ENCODE results near the gene CABP5.

CABP5 gene

DNA sequence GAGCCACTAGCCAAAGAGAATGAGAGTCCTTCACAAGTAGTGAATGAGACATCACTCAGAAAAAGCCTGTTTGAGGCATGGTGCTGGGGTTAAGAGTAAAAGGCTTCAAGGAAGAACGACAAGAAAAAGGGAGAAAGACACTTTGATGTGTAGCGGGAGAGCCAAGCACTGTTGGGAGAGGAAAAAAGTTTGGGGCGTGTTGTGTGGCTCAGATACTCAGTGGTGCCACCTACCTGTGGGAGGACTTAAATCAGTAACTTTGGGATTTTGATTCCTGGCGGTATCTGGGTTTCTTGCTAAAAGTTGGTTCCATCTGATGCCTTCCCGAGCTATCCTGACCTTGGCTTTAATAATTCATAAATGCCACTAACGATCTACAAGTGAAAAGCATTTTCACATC lies 37.1 kb downstream of the CABP5 start:
- FAIRE-seq, result no peak
- no peak for DNase-seq (ENCODE audit: insufficient read length, low spot score)
- TF ChIP-seq POLR2A (IDR thresholded peaks at IDR 0.05; ENCODE audit: low read depth, low read length), result no peak

- no peak for TF ChIP-seq POLR2A (IDR thresholded peaks at IDR 0.05; ENCODE audit: low read depth, low read length)
- DNase-seq (ENCODE audit: insufficient read length, low spot score) (no peak), FAIRE-seq (no peak)
These were observed 39.6 kb downstream of the CABP5 start for GRCh38 chr19:48004236-48004635.

DNA sequence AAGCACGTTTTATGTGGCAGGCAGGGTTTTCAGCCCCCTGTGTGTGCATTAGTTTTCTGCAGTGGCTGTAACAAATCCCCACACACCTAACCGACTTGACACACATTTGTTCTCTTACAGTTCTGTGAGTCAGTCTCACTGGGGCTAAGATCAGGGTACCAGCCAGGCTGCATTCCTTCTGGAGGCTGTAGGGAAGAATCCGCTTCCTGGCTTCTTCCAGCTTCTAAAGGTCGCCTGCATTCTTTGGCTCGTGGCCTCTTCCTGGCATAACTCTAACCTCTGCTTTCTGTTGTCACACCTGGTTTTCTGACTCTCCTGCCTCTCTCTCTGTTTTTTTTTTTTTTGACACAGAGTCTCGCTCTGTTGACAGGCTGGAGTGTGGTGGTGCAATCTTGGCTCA lies 43.0 kb downstream of the CABP5 start:
- DNase-seq (ENCODE audit: insufficient read length, low spot score) (no peak), FAIRE-seq (no peak)
- TF ChIP-seq POLR2A (IDR thresholded peaks at IDR 0.05; ENCODE audit: low read depth, low read length), result no peak

- DNase-seq (ENCODE audit: insufficient read length, low spot score), result no peak
- no peak for FAIRE-seq
- no peak for TF ChIP-seq POLR2A (IDR thresholded peaks at IDR 0.05; ENCODE audit: low read depth, low read length)
These were observed 45.1 kb downstream of the CABP5 start for GRCh38 chr19:47998800-47999199.

- FAIRE-seq (no peak), DNase-seq (ENCODE audit: insufficient read length, low spot score) (no peak)
- TF ChIP-seq POLR2A (IDR thresholded peaks at IDR 0.05; ENCODE audit: low read depth, low read length), result no peak
These were observed 47.6 kb downstream of the CABP5 start for GRCh38 chr19:47996230-47996727.

- TF ChIP-seq POLR2A (IDR thresholded peaks at IDR 0.05; ENCODE audit: low read depth, low read length), result no peak
- FAIRE-seq, result no peak
- DNase-seq (ENCODE audit: insufficient read length, low spot score), result no peak
These were observed 49.6 kb downstream of the CABP5 start, which contains the start of gene ELSPBP1 for GRCh38 chr19:47994209-47994802. Gene ELSPBP1 (plus strand): TSS chr19:47994632. CDS start chr19:48008668, 14,036 bp downstream.

GRCh38 chr19:47992070-47992469 lies 51.8 kb downstream of the CABP5 start, which contains the start of gene BSPH1:
Gene BSPH1 (minus strand): TSS chr19:47992170. CDS start chr19:47992081, 89 bp downstream.
- DNase-seq (ENCODE audit: insufficient read length, low spot score) (no peak), FAIRE-seq (no peak)
- TF ChIP-seq POLR2A (IDR thresholded peaks at IDR 0.05; ENCODE audit: low read depth, low read length), result no peak

GRCh38 chr19:47991191-47991808 lies 52.6 kb downstream of the CABP5 start:
- FAIRE-seq (no peak), DNase-seq (ENCODE audit: insufficient read length, low spot score) (no peak)
- TF ChIP-seq POLR2A (IDR thresholded peaks at IDR 0.05; ENCODE audit: low read depth, low read length), result no peak
